ENCODE data around the gene SPTBN4.
"Not testable (repeated sequence)": the region's sequence is repeated elsewhere in the genome, so short reads cannot be mapped to it uniquely, and the experiment has no call there.

The SPTBN4 gene

DNA sequence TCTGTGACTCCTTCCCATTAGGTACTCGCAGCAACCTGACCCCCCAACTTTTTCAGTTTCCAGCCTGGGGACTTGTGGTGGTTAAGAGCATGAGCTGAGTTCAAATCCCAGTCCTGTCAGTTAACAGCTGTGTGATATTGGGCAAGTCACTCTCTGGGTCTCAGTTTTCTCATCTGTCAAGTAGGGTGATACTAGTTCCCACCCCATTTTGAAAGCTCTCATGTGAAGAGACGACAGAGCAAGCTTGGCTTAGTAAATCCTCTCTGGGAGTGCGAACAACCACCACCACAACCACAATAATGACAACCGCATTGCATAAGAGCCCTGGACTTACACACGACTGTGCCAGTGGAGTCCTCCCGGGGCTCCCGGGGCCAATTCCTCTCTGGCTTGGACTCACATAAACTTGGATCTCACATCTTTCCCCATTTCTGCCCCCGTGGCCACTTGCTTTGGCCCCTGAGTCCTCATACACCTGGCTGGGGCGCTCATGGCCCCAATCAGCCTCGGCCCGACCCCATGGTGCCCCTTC, 1.7 kb upstream of the SPTBN4 start:
- peak in 1 of 2 donors; percentile 7 for DNase-seq (ENCODE audit: low read depth in 2 of 2)

DNA sequence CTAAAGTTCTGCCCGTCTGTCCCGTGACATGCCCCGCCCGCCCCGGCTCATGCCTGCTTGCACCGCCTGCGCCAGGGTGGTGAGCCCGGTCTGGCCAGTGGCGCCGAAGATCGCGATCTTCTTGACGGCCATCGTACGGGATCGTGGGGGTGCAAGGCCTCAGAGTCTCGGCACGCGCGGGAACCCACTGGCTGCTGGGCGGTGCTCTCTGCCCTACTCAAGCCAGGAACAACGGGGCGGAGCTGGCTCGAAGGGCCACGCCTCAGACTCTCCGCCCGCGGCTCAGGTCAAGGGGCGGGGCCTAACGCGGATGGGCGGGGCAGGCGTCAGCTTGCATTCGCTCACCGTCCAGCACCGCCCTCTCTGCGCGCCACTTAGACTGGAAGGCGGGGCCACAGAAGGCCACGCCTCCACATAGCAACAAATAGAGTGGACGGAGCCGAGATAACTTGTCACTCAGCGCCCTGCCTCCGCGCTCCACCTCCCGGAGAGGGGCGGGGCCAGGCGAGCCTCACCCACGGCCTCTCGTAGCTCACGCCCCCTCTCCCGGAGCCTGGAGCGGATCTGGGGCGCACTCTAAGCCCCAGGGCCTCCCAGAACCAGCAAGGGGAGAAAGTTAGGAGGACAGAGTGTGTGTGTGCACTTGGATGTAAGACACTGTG, 1.1 kb upstream of the SPTBN4 start, which contains the start of gene BLVRB:
TSS of gene BLVRB (minus strand) at position 189 of the 662 bp plus-strand sequence. CDS start at position 132, 57 bp downstream.
- peak; percentile 100 for DNase-seq (ENCODE audit: low read depth in 2 of 2)

DNA sequence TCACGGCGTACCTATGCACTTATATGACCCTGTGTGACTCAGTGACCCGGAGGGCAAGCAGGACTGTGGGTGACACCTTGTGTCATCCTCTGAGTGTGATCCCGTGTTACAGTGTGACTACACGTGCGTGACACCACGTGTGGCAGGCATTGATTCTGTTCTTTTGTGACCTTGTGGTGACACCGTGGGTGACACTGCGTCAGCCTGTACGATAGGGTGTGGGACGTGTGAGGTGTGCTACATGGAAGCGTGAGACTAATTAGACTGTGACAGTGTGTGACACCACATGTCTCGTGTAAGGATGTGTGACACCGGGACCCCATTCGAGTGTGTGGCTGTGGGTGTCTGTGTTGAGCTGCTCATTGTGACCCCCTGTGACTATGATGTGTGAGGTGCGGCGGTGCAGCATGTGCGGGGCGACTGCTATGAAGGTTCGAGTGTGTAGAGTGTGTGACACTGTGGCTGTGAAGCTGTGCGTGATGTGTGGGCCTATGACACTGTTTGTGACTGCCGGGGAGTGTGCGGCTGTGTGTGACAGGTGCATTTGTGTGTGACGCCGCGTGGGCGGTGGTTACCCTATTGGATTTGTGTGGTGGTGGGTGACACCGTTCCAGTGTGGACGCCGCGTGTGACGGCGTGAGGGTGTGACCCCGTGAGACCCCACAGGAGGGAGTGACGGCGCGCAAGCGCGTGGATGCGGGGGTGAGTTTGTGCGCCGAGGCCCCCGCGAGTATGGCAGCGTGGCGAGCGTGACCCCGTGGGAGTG, 399 bp upstream of the SPTBN4 start:
- peak; percentile 46 to 67 for DNase-seq (ENCODE audit: low read depth in 2 of 2)

DNA sequence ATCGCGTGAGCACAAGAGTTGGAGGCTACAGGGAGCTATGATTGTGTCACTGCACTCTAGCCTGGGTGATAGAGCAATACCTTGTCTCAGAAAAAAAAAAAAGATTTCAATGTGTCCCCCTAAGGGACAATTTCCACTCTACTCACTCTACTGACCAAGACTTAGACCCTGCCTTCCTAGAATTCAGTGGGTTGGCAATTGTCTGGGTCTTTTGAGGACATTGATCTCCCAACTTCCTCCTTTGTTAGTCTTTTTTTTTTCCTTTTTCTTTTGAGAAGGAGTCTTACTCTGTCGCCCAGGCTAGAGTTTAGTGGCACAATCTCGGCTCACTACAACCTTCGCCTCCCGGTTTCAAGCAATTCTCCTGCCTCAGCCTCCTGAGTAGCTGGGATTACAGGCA, 2.2 kb downstream of the SPTBN4 start:
- DNase-seq (ENCODE audit: low read depth in 2 of 2): no peak

- no peak for DNase-seq (ENCODE audit: low read depth in 2 of 2)
Measured at GRCh38 chr19:40471111-40471510, 4.3 kb downstream of the SPTBN4 start.

DNA sequence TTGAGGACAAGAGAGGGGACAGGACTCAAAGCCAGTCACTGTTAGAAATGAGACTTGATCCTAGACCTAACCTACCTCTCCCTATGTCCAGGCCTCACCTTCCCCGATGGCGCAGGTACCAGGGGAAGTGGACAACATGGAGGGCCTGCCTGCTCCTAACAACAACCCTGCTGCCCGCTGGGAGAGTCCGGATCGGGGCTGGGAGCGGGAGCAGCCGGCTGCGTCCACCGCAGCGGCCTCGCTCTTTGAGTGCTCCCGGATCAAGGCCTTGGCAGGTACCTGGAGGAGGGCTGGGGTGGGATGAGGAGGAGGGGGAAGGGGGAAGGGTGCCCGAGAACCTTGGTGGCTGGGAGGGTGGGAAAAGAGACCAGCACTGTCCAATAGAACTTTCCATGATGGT, 5.7 kb downstream of the SPTBN4 start:
- DNase-seq (ENCODE audit: low read depth in 2 of 2): no peak

GRCh38 chr19:40474737-40475136, 7.9 kb downstream of the SPTBN4 start:
- DNase-seq (ENCODE audit: low read depth in 2 of 2): no peak

- DNase-seq (ENCODE audit: low read depth in 2 of 2): not testable (repeated sequence)
Measured at GRCh38 chr19:40475878-40476644, 9.3 kb downstream of the SPTBN4 start.

DNA sequence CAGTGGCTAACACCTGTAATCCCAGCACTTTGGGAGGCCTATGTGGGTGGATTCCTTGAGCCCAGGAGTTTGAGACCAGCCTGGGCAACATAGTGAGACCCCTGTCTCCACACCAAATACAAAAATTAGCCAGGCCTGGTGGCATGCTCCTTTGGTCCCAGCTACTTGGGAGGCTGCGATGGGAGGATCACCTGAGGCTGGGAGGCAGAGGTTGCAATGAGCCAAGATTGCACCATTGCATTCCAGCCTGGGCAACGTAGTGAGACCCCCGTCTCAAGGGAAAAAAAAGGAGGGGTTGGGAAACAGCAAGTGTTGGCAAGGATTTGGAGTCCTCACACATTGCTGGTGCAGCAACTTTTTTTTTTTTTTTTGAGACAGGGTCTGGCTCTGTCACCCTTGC, 19.2 kb downstream of the SPTBN4 start:
- no peak for DNase-seq (ENCODE audit: low read depth in 2 of 2)

DNA sequence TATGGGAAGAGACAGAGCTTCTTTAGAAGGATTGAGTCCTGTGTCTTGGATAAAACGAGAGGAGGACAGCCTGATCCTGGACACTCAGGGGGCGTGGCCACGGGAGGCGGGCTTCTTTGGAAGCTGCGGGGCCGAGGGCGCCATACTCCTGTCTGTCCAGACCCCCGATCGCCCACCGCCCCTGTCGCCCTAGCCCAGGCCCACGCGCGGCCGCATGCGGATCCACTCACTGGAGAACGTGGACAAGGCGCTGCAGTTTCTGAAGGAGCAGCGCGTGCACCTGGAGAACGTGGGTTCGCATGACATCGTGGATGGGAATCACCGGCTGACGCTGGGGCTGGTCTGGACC, 23.1 kb downstream of the SPTBN4 start:
- no peak for DNase-seq (ENCODE audit: low read depth in 2 of 2)

DNA sequence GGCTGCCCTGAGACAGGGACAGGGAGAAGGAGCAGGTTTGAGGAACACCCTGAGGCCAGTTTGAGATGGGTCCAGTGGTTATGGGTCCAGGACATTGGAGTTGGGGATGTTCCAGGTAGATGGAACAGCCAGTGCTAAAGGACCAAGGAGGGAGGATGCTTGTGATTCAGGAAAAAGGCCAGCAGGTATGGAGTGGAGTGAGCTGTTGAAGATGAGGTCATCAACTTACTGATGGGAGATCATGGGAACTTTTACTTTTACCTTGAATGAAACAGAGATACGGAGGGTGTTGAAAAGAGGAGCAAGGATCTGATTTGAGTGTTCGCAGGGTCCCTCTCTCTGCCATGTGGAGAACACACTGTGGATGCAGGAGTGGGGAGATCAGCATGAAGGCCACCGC, 25.5 kb downstream of the SPTBN4 start:
- DNase-seq (ENCODE audit: low read depth in 2 of 2): no peak

- DNase-seq (ENCODE audit: low read depth in 2 of 2): no peak
Measured at GRCh38 chr19:40493778-40494177, 27.0 kb downstream of the SPTBN4 start.

GRCh38 chr19:40494191-40494838, 27.5 kb downstream of the SPTBN4 start:
- DNase-seq (ENCODE audit: low read depth in 2 of 2): no peak

- no peak for DNase-seq (ENCODE audit: low read depth in 2 of 2)
Measured at GRCh38 chr19:40497214-40497613, 30.4 kb downstream of the SPTBN4 start.

DNA sequence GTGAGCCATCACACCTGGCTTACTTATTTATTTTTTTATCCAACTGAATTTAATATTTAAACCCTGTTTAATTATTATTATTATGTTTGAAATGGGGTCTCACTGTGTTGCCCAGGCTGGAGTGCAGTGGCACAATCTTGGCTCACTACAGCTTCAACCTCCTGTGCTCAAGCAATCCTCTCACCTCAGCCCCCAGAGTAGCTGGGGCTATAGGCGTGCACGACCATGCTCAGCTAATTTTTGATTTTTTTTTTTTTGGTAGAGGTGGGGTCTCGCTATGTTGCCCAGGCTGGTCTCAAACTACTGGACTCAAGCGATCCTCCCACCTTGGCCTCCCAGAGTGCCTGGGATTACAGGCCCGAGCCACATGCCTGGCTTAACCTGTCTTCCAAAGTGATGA, 32.5 kb downstream of the SPTBN4 start:
- no peak for DNase-seq (ENCODE audit: low read depth in 2 of 2)

DNA sequence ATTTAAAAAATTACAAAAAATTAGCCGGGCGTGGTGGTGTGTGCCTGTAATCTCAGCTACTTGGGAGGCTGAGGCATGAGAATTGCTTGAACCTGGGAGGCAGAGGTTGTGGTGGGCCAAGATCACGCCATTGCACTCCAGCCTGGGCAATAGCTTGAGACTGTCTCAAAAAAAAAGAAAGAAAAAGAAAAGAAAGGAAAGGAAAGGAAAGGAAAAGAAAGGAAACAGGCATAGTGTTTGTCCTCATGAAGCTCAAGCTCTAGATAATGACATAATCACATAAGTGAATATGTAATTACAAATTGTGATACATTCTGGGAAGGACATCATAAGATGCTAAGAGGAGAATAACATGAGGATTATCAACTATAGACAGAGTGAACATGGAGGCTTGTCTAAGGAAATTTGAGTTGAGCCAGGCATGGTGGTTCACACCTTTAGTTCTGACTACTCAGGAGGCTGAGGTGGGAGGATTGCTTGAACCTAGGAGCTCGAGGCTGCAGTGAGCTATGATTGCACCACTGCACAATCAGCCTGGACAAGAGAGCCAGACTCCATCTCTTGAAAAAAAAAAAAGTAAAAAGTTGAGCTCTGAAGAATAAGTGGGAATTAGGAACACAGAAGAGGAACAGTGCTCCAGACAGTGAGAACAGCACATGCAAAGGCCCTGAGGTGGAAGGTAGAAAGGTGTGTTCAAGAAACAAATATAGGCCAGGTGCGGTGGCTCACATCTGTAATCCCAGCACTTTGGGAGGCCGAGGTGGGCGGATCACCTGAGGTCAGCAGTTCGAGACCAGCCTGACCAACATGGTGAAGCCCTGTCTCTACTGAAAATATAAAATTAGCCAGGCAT, 34.1 kb downstream of the SPTBN4 start:
- DNase-seq (ENCODE audit: low read depth in 2 of 2): not testable (repeated sequence)

- no peak for DNase-seq (ENCODE audit: low read depth in 2 of 2)
Measured at GRCh38 chr19:40501599-40501998, 34.8 kb downstream of the SPTBN4 start.

GRCh38 chr19:40502081-40502480, 35.3 kb downstream of the SPTBN4 start:
- no peak for DNase-seq (ENCODE audit: low read depth in 2 of 2)

DNA sequence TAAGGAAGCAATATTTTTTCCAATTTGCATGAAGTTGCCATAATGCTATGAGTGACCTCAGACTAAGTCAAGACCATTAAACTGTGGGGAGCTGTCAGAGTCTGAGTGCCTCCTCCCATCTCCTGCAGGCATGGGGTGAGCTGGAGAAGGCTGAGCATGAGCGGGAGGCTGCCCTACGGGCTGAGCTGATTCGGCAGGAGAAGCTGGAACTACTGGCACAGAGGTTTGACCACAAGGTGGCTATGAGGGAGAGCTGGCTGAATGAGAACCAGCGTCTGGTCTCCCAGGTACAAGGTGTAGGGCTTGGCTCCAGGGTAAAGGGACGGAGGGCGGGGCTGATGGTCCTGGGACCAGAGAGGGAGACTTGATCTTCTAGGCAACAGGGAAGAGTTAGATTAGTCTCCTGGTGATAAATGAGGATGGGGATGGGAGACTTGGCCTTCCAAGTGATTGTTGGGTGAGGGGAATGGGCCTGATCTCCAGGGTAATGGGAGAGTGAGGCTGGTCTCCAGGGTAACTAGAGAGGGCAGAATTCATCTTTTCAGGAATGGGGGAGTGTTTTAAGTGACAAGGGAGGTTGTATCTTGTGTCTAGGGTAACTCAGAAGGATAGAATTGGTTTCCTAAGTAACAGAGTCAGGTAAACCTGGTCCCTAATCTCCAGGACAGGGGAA, 36.0 kb downstream of the SPTBN4 start:
- DNase-seq (ENCODE audit: low read depth in 2 of 2): no peak

DNA sequence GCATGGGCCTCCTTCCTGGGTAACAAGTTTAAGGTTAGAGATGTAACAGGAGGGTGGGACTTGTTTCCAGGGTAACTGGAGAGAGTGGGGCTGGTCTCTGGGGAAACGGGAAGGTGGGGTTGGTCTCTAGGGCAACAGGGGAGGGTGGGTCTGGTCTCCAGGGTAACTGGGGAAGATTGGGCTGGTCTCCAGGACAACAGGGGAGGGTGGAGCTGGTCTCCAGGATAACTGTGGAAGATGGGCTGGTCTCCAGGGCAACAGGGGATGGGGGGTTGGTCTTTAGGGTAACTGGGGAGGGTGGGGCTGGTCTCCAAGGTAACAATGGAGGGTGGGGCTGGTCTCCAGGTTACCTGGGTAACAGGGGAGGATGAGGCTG, 36.5 kb downstream of the SPTBN4 start:
- no peak for DNase-seq (ENCODE audit: low read depth in 2 of 2)
